ENCODE measurements around the gene SYNPO2L.
"Not testable (repeated sequence)": the region's sequence is repeated elsewhere in the genome, so short reads cannot be mapped to it uniquely, and the experiment has no call there.

The SYNPO2L gene

DNA sequence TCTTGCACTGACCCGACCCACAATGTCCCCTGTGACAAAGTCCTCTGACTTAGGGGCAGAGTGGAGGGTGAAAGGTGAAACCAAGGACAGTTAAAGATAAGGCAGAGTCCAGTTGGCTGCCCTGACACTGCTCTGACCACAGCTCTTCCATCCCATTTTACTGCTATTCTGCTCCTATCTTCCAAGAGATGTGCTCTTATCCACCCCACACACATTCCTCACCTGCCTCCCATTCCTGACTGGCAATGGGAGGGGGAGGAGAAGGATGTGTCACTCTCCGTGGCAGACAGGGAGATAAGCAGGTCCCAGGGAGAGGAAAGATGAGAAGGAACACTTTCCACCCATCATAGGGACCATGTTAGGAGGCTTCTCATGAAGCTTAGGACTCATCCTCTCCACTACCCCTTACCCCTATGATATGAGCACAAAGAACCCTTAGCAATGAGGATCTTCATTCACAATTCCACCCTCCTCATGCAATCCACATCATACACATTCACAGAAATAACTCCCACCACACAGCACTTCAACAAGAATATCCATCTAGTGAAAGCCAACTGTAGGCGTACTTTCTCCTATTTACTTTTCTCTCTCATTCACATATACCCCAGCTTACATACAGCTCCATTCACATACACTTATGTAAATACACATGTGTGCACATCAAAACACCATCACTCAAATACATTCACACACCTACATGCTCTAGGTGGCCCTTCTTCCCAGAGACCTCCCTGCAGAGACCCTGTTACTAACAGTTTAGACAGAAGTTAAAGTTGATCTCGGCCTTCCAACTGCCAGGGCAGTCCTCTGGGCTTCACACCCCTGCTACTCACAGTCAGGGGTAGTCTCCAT, 6.6 kb downstream of the SYNPO2L start:
- no peak for DNase-seq (ENCODE audit: low read depth in 2 of 2)

GRCh38 chr10:73647875-73648651, 7.8 kb downstream of the SYNPO2L start:
- DNase-seq (ENCODE audit: low read depth in 2 of 2): no peak

DNA sequence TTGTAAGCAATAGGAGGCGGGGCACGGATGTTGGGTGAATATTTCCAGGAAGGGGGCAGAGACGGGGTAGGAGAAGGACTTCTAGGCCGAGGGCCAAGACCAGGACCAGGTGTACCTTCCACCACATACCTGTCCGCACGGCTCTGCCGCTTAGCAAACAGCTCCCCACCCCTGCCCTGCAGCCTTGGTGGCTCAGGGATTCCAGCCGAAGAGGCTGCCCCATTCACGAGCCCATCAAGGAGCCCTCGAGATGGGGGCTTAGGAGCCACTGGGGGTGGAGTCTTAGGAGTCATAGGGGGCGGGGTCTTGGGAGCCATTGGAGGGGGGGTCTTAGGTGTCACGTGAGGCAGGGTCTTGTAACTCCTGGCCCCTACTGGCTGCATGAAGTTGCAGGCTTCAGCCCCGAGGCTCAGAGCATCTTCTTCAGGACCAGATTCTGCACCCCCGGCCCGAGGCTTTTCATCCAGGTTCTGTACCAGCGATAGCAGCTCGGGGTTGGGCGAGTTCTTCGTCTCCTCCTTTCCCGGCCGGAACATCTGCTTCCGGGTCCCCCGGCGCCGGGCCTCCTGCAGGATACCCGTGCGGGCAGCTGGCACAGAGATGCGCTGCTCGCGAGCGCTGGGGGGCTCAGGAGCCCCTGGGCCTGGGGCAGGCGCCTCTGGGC, 8.5 kb downstream of the SYNPO2L start:
- DNase-seq (ENCODE audit: low read depth in 2 of 2): peak in 1 of 2 donors; percentile 16

GRCh38 chr10:73646598-73647041, 9.2 kb downstream of the SYNPO2L start:
- DNase-seq (ENCODE audit: low read depth in 2 of 2): no peak

GRCh38 chr10:73645251-73645650, 10.6 kb downstream of the SYNPO2L start:
- DNase-seq (ENCODE audit: low read depth in 2 of 2): no peak

DNA sequence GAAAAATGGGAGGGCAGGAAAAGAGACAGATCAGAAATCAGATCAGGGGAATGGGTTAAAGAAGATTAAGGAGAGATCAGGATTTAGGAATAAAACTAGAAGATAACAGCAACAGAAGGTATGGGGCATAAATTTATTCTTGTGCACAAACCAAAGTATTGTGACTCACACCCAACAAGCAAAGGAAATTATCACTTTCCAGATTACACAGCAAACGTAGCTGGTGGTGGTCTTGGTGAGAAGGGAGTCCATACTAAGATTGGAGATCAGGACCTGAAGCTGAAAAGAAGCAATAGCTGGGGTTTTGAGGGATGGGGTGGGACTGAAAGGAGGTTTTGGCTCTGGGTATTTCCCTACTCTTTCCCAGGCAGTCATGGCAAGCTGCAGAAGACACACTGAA, 11.1 kb downstream of the SYNPO2L start:
- DNase-seq (ENCODE audit: low read depth in 2 of 2): no peak

GRCh38 chr10:73644015-73644743, 11.7 kb downstream of the SYNPO2L start:
- DNase-seq (ENCODE audit: low read depth in 2 of 2): peak; percentile 22

DNA sequence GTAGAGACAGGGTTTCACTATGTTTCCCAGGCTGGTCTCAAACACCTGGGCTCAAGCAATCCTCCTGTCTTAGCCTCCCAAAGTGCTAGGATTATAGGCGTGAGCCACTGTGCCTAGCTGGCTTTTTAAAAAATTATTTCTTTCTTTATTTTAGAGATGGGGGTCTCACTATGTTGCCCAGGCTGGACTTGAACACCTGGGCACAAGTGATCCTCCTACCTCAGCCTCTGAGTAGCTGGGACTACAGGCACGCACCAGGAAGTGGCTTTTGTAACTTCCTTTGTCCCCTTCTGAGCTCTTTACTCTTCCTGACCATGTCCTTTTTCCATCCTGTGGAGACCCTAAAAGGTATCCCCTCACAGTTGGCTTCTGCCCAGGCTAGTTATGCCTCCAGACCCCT, 12.5 kb downstream of the SYNPO2L start:
- no peak for DNase-seq (ENCODE audit: low read depth in 2 of 2)

DNA sequence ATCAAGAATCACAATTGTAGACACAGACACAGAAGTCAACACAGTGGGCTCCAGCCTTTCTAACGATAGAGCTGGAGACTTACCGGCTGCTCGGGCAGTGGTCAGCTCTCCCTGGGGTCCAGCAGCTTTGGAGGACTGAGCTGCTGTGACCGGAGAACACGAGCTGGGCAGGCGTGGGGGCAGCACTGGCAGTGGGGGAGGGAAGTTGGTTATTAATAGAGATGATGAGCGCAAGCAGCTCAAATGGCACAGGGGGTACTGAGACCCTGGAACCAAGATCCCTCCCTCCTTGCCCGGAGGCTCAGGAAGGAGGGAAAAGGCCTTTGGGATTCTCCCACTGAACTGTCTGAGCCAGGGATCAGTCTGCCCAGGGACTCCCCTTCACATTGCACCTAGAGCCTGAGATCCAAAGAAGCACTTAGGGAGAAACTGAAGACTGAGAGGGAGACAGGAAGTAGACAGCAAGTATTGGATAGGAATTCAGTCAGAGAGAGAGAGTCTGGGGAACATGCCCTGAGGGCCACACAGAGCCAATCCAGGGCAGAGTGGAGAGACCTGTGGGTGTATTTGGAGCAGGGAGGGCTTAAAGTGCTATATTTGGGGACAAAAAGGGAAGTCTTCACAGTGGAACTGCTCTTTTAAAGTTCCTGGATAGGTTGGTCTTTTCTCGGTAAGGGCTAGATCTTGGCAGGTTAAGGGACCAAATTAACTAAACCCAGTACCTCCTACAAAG, 14.3 kb downstream of the SYNPO2L start, which contains the start of gene MYOZ1:
Gene MYOZ1, minus strand, starts transcription at position 147 of the 733 bp plus-strand sequence. CDS start 1,457 bp downstream, outside the sequence.
- DNase-seq (ENCODE audit: low read depth in 2 of 2): no peak

DNA sequence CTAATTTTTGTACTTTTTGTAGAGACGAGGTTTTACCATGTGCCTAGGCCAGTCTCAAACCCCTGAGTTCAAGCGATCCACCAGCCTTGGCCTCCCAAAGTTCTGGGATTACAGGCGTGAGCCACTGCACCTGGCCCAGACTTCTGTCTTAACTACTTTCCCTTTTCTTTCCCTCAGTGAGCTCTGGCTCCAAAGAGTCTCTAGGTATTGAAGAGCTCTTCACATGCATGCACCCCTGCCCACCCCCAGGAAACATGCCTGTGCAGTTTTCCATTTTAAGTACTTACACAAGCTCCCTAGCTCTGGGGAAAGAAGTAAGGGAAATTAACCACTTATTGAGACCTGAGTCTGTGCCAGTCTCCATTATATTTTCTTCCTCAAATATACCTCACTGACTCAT, 16.5 kb downstream of the SYNPO2L start:
- DNase-seq (ENCODE audit: low read depth in 2 of 2): no peak

GRCh38 chr10:73635781-73636180, 20.0 kb downstream of the SYNPO2L start:
- DNase-seq (ENCODE audit: low read depth in 2 of 2): no peak

DNA sequence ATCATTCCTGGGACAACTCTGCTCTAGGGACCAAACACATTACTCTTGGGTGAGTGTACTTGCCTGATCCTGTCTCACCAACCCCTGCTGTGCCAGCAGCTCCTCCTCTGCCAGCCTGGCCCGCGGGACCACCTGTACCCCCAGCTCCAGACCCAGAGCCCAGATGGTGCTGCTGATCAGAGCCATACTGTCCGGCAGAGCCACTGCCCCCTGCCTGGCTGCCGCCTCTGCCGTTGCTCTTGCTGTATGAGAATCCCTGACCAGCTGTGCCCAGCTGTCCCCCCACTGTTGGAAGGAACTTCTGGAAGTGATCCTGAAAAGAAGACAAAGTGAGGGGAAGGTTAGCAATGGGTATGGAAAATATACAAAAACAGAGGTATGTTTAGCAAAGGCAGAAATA, 21.4 kb downstream of the SYNPO2L start:
- no peak for DNase-seq (ENCODE audit: low read depth in 2 of 2)

- no peak for DNase-seq (ENCODE audit: low read depth in 2 of 2)
Measured at GRCh38 chr10:73629165-73629564, 26.7 kb downstream of the SYNPO2L start.

GRCh38 chr10:73628405-73628804, 27.4 kb downstream of the SYNPO2L start:
- DNase-seq (ENCODE audit: low read depth in 2 of 2): no peak

- no peak for DNase-seq (ENCODE audit: low read depth in 2 of 2)
Measured at GRCh38 chr10:73627300-73627699, 28.5 kb downstream of the SYNPO2L start.

- DNase-seq (ENCODE audit: low read depth in 2 of 2): peak; percentile 78 to 83
Measured at GRCh38 chr10:73625884-73626752, 29.7 kb downstream of the SYNPO2L start.

DNA sequence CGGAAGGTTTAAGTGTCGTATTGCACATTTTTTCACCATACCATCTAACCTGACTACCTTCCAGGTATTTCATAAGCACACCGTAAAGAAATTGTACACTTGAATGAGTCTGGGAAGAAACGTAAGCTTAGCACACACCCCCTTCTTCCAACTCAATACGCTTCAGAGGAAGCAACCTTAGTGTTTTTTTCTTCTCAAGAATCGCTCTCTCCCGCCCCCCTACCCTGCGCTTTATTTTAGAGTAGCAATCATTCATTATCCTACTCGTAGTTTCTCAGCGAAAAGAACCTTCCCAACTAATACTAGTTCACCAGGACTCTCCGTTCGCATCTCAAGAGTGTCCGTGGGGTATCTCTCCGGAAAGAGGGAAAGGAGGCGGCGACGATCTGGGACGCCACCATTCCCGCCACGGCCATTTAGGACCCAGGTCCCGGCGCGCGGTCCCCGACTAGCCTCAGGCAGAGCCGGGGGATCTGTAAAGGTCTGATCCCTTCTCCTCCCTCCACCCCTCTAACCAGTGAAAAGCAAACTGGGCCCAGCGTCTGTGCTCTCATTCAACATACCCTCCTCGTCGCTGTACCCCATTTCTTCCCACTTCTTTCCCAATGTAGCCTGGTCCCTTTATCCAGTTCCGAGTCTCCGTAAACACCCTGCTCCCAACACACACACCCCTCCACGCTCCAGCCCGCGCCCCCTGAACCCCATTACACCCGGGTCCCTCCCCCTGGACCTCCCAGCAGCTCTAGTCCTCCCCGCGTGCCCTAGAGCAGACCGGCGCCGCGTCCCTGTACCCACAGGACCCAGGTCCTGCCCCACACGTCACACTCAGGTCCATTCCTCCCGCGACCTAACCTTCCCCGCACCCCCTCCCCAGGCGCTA, 30.6 kb downstream of the SYNPO2L start:
- no peak for DNase-seq (ENCODE audit: low read depth in 2 of 2)

- no peak for DNase-seq (ENCODE audit: low read depth in 2 of 2)
Measured at GRCh38 chr10:73623056-73623455, 32.8 kb downstream of the SYNPO2L start.

GRCh38 chr10:73620974-73621373, 34.9 kb downstream of the SYNPO2L start:
- not testable (repeated sequence) for DNase-seq (ENCODE audit: low read depth in 2 of 2)

Data from stimulated activated CD4-positive, alpha-beta T cell treated with anti-CD3 and anti-CD28 coated beads, Interleukin-1b, Interleukin-23, amount 100 ng/mL, for 4 hours (primary cell).